HG03460 (cell line): ENCODE results near the gene TMEM101.
"Not testable (repeated sequence)": the region's sequence is repeated elsewhere in the genome, so short reads cannot be mapped to it uniquely, and the experiment has no call there.

Source experiments
- ATAC-seq: cut with Tn5 transposase; IDR thresholded peaks from one replicate; pipeline ENCODE4 v1.9.1; 2021; ENCODE audit not compliant: unreplicated experiment

Gene TMEM101

GRCh38 chr17:44000871-44001460 is 13.8 kb downstream of the TMEM101 start:
- ATAC-seq, result no peak

DNA sequence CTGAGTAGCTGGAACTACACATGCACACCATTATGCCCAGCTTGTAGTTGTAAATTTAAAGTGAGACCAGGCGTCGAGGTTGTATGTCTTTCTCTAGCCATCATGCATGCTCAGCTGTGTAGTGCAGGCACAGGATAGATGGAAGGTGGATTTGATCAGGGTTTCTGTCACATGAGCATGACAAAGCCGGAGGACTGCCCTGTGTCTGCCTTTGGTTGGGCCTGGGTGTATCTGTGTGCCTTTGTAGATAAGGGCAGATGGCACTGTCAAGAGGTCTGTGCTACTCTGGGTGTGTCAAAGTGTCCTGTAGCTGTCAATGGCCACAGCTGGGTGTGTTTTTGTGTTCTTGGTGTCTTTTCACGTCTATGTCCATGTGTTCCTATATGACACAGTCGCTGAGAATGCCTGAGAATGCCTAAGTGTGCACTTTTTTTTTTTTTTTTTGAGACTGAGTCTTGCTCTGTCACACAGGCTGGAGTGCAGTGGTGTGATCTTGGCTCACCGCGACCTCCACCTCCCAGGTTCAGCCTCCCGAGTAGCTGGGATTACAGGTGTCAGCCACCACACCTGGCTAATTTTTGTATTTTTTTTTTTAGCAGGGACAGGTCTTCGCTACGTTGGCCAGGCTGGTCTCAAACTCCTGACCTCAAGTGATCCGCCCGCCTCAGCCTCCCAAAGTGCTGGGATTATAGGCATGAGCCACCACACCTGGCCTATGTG is 14.5 kb downstream of the TMEM101 start:
- ATAC-seq, result no peak

DNA sequence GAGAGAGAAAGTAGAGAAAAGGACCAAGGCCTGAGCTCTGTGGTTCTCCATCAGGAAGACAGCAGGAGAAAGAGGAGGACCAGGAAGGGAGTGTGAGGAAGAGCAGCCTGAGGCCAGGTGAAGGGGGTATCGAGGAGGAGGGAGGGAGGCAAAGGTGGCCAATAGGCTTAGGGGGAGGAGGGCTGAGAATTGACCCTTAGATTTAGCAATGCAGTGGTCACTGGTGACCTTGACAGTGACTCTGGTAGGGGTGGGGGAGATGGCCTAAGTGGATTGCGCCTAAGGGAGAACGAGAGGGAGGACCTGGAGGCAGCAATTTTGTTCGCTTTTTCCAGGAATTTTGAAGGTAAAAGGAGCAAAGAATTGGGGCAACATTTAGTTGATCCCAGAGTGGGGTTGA is 15.7 kb downstream of the TMEM101 start:
- no peak for ATAC-seq

- no peak for ATAC-seq
These were observed 16.2 kb downstream of the TMEM101 start for GRCh38 chr17:43998552-43998951.

GRCh38 chr17:43997180-43997579 is 17.6 kb downstream of the TMEM101 start:
- not testable (repeated sequence) for ATAC-seq

DNA sequence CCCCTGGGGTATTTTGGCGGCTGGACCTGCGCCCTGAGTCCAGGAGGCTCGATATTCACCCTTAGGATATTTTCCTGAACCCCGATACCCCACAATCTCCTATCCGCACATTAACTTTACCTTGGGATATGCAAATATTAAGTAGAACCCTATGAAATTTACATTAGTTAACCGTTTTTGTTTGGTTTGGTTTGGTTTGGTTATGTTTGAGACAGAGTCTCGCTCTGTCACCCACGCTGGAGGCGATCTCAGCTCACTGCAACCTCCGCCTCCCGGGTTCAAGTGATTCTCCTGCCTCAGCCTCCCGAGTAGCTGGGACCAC is 19.7 kb downstream of the TMEM101 start:
- ATAC-seq, result no peak

GRCh38 chr17:43994272-43995149 is 20.3 kb downstream of the TMEM101 start:
- ATAC-seq, result no peak

DNA sequence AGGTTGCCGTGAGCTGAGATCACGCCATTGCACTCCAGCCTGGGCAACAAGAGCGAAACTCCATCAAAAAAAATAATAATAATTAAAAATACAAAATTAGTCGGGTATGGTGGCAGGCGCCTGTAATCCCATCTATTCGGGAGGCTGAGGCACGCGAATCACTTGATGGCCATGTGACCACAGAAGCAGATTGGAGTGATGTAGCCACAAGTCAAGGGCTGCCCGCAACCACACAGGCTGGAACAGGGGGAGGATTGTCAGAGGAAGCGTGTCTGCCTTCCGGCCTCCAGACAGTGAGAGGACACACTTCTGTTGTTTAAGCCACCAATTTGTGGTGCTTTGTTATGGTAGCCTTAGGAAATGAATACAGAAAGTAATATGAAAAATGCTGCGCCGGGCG is 22.1 kb downstream of the TMEM101 start:
- ATAC-seq, result no peak

- no peak for ATAC-seq
These were observed 26.5 kb downstream of the TMEM101 start for GRCh38 chr17:43988301-43988700.

GRCh38 chr17:43987131-43988021 is 27.4 kb downstream of the TMEM101 start:
- ATAC-seq, result no peak

GRCh38 chr17:43986225-43986981 is 28.4 kb downstream of the TMEM101 start:
- no peak for ATAC-seq

GRCh38 chr17:43984521-43984920 is 30.2 kb downstream of the TMEM101 start:
- no peak for ATAC-seq

GRCh38 chr17:43983515-43984411 is 31.0 kb downstream of the TMEM101 start:
- no peak for ATAC-seq

- no peak for ATAC-seq
These were observed 31.6 kb downstream of the TMEM101 start for GRCh38 chr17:43983196-43983514.

DNA sequence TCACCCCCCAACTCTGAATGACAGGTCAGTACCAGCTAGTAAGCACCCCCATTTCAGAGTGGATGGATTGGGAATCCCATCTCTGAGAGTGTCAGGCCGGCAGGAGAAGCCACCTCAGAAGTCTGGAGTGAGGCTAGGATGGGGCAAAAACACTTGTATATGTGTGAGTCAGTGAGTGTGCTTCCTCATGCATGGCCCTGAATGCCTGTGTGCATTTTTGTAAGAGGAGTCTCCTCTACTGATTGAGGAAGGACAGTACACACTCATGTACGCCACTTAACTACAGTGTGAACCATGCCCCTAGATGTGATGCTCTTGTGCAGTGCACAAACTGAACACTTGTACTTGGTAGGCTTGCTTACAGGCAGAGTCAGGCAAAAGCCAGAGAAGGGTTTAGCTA is 32.6 kb downstream of the TMEM101 start:
- ATAC-seq, result no peak

DNA sequence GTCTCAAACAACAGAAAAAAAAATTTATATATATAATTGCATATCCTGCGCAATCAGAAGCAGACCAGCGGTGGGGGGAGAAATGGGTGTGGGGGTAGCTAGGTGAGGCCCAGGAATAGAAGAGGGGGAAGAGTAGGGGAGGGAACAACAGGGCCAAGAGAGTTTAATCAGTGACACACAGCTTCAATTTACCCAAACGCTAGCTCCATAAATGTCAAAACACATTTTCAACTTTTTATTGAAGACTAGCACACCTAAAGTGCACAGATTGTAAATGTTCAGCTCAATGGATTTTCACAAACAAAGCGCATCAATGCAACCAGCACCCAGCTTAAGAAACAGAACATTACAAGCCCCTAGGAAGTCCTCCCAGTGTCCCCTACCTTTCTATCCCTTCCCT is 35.1 kb downstream of the TMEM101 start:
- ATAC-seq, result no peak

DNA sequence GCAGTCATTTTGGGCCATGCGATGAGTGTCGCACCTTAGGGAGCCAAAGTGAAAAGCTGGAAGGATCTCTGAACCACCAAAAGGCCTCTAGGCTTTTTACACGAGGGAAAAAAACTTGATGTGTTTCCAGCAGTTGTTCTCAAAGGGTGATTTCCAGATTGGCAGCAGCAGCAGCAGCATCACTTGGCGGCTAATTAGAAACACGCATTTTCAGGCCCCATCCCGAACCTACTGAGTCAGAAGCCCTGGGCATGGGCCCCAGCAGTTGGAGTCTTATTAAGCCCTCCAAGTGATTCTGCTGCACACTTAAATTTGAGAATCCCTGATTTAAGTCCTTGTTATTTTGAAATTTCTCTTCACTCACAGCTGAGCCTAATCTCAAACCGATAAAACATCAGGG is 35.8 kb downstream of the TMEM101 start:
- no peak for ATAC-seq

- no peak for ATAC-seq
These were observed 36.7 kb downstream of the TMEM101 start for GRCh38 chr17:43978078-43978477.
